Epithelial cell of esophagus (primary cell): ENCODE data around the gene GAS5.

Experiments
- DNase-seq: peaks from one replicate; pipeline ENCODE4 v3.0.0; 2010; ENCODE audit warnings: low read depth
- H3K4me3 ChIP-seq: 2 replicates; pipeline ENCODE4 v1.5.1; 2011; ENCODE audit warnings: mild to moderate bottlenecking, low read length, control low read depth
- CTCF ChIP-seq: IDR thresholded peaks from 2 replicates; pipeline ENCODE4 v1.5.1; 2011; ENCODE audit warnings: low read depth, mild to moderate bottlenecking, low read length, control low read depth, inconsistent platforms; ENCODE audit not compliant: insufficient read depth; ENCODE audit errors: missing control alignments

Gene GAS5

GRCh38 chr1:173870252-173871075, 2.7 kb upstream of the GAS5 start:
- TF ChIP-seq CTCF, result no peak
- no peak overlapping the region for H3K4me3 ChIP-seq
- DNase-seq, result no peak

- DNase-seq, result no peak
- peak overlapping the region; percentile 99 for H3K4me3 ChIP-seq
- no peak for TF ChIP-seq CTCF
Observed at GRCh38 chr1:173869021-173869359, 1.2 kb upstream of the GAS5 start.

- DNase-seq, result peak; percentile 93
- H3K4me3 ChIP-seq, result peak within 1 kb of the TSS; percentile 99
- TF ChIP-seq CTCF, result no peak
Observed at GRCh38 chr1:173868266-173869020, 654 bp upstream of the GAS5 start, which contains the start of gene ZBTB37. TSS of gene ZBTB37 (plus strand) at chr1:173868380. CDS start at chr1:173870226, 1,846 bp downstream.

- TF ChIP-seq CTCF, result no peak
- no peak for DNase-seq
Observed at GRCh38 chr1:173867141-173867752, 542 bp downstream of the GAS5 start.

GRCh38 chr1:173866413-173867115, 1.2 kb downstream of the GAS5 start:
- H3K4me3 ChIP-seq, result peak overlapping the region; percentile 99
- TF ChIP-seq CTCF, result no peak
- DNase-seq, result no peak

More at GRCh38 chr1:173867141-173867752, 542 bp downstream of the GAS5 start:
- peak overlapping the region; percentile 99 for H3K4me3 ChIP-seq

GRCh38 chr1:173865468-173866164, 2.2 kb downstream of the GAS5 start:
- DNase-seq, result no peak
- TF ChIP-seq CTCF, result no peak
- peak overlapping the region; percentile 99 for H3K4me3 ChIP-seq
